Tibial nerve (tissue), 3 donors: ENCODE results near the gene SOX5.

Experiments
- CTCF ChIP-seq, 5 experiments: fragments of 200-600 bp in 3 of 5; fragments of 450-650 bp in 2 of 5; sonication (generic) in 3 of 5; IDR thresholded peaks; one replicate each; pipeline ENCODE4 v1.5.1; 2016 to 2019; ENCODE audit warnings: antibody characterized with exemption in 5 of 5, mild to moderate bottlenecking in 3 of 5, moderate library complexity in 2 of 5
- POLR2A ChIP-seq, 2 donors: fragments of 450-650 bp; IDR thresholded peaks; one replicate each; pipeline ENCODE4 v1.6.1; 2017; ENCODE audit warnings: antibody characterized with exemption in 2 of 2, mild to moderate bottlenecking in 2 of 2, moderate library complexity in 2 of 2

- TF ChIP-seq CTCF (IDR thresholded peaks at IDR 0.05) (no peak), POLR2A (IDR thresholded peaks at IDR 0.05) (no peak)
Observed at GRCh38 chr12:23670684-23671083, 278.8 kb downstream of the SOX5 start.
